Epithelial cell of proximal tubule (primary cell): ENCODE data around the gene AIG1. TPM values are rescaled to one million over a fixed set of nuclear protein-coding genes. Genes with fewer than 3 reads are reported as not detected.
"Not testable (repeated sequence)": the region's sequence is repeated elsewhere in the genome, so short reads cannot be mapped to it uniquely, and the experiment has no call there.

Source experiments
- DNase-seq: peaks from one replicate; pipeline ENCODE4 v3.0.0-alpha.2; 2011; ENCODE audit warnings: low read depth
- H3K4me3 ChIP-seq: 2 replicates; pipeline ENCODE4 v1.5.1; 2011; ENCODE audit warnings: low read depth, mild to moderate bottlenecking, low read length
- CTCF ChIP-seq: conservative IDR thresholded peaks from 2 replicates; pipeline ENCODE4 v1.5.1; 2012; ENCODE audit warnings: low read depth, mild to moderate bottlenecking, low read length
- total RNA-seq: library from RNA; depleted of rRNA; stranded (reverse); fragments of >200 nt; gene quantifications from 2 replicates; pipeline ENCODE4 v1.2.3, GENCODE V29; 2015

The AIG1 gene
- total RNA-seq, 1 donor from 2014 or later = 40.8 TPM

- no peak for DNase-seq
- no peak for TF ChIP-seq CTCF
- no peak overlapping the region for H3K4me3 ChIP-seq
These were observed 18.0 kb downstream of the AIG1 start for GRCh38 chr6:143078468-143079324.

GRCh38 chr6:143079325-143079640 is 18.6 kb downstream of the AIG1 start:
- no peak for TF ChIP-seq CTCF
- no peak for DNase-seq
- no peak overlapping the region for H3K4me3 ChIP-seq

- DNase-seq, H3K4me3 ChIP-seq: not testable (repeated sequence)
These were observed 21.6 kb downstream of the AIG1 start for GRCh38 chr6:143082274-143082673.

- not testable (repeated sequence) for DNase-seq, H3K4me3 ChIP-seq
These were observed 23.3 kb downstream of the AIG1 start for GRCh38 chr6:143084019-143084418.

GRCh38 chr6:143087335-143087734 is 26.6 kb downstream of the AIG1 start:
- not testable (repeated sequence) for DNase-seq, H3K4me3 ChIP-seq

GRCh38 chr6:143087856-143088255 is 27.2 kb downstream of the AIG1 start:
- no peak for DNase-seq
- no peak overlapping the region for H3K4me3 ChIP-seq
- no peak for TF ChIP-seq CTCF

- TF ChIP-seq CTCF = no peak
These were observed 29.8 kb downstream of the AIG1 start for GRCh38 chr6:143090314-143091044.

GRCh38 chr6:143092768-143093167 is 32.1 kb downstream of the AIG1 start:
- no peak for TF ChIP-seq CTCF
- no peak overlapping the region for H3K4me3 ChIP-seq
- no peak for DNase-seq

More at GRCh38 chr6:143090314-143091044, 29.8 kb downstream of the AIG1 start:
- DNase-seq = no peak
- no peak overlapping the region for H3K4me3 ChIP-seq
